Central memory CD8-positive, alpha-beta T cell (primary cell): ENCODE measurements around the gene PER2.

Source experiments
- ATAC-seq: fragments of 150-1000 bp; cut with Tn5 transposase; replicated peaks from 2 replicates; pipeline ENCODE4 v1.10.0; 2022; ENCODE audit warnings: mild to moderate bottlenecking, moderate FRiP score, moderate number of reproducible peaks; ENCODE audit not compliant: poor library complexity, severe bottlenecking; ENCODE audit errors: extremely low read depth
- DNase-seq, 2 donors: peaks; one replicate each; pipeline ENCODE4 v3.0.0; 2021; ENCODE audit warnings: low spot score in 2 of 2
- H3K27ac Mint-ChIP-seq: one replicate; pipeline ENCODE4 v1.8.0; 2022; ENCODE audit warnings: low read depth, mild to moderate bottlenecking, moderate library complexity, mixed read lengths
- H3K27me3 Mint-ChIP-seq: one replicate; pipeline ENCODE4 v1.8.0; 2022; ENCODE audit warnings: mixed read lengths
- H3K36me3 Mint-ChIP-seq: one replicate; pipeline ENCODE4 v1.8.0; 2022; ENCODE audit warnings: mild to moderate bottlenecking, moderate library complexity, mixed read lengths; ENCODE audit not compliant: insufficient read depth
- H3K4me1 Mint-ChIP-seq: one replicate; pipeline ENCODE4 v1.8.0; 2022; ENCODE audit warnings: mixed read lengths
- H3K4me3 Mint-ChIP-seq: one replicate; pipeline ENCODE4 v1.8.0; 2022; ENCODE audit warnings: mild to moderate bottlenecking, moderate library complexity, mixed read lengths
- H3K9me3 Mint-ChIP-seq: one replicate; pipeline ENCODE4 v1.8.0; 2022; ENCODE audit warnings: mixed read lengths

Gene PER2

GRCh38 chr2:238231251-238231793, 57.1 kb downstream of the PER2 start:
- peaks cover 26% of the 10 kb centered on the region for H3K27me3 Mint-ChIP-seq
- H3K9me3 Mint-ChIP-seq, result no peaks in the 10 kb centered on the region
- ATAC-seq, result peak; percentile 88
- no peak overlapping the region for H3K27ac Mint-ChIP-seq
- H3K4me1 Mint-ChIP-seq, result peaks cover 20% of the 10 kb centered on the region
- H3K36me3 Mint-ChIP-seq, result no peaks in the 10 kb centered on the region
- H3K4me3 Mint-ChIP-seq, result peak overlapping the region; percentile 37
- peak; percentile 62 to 70 for DNase-seq

DNA sequence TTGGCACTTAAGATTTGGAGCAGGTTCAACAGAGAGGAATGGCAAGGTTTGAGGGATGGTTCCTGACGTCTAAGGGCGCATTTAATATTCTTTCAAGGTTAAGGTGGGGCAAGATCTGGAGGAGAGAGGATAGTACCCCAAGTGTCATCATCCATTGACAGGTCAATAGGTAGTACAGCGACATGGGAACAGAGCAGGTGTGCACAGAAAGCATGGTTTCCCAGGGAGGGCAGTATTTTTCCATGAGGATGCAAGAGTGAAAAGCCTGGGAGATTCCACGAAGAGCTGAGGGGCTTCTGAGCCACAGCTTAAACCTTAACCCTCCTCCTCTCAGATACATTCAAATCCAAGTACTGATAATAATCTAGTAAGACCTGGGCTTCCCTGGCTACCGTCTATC, 57.7 kb downstream of the PER2 start:
- H3K36me3 Mint-ChIP-seq, result no peaks in the 10 kb centered on the region
- H3K27ac Mint-ChIP-seq, result no peak overlapping the region
- no peak for DNase-seq
- H3K9me3 Mint-ChIP-seq, result no peaks in the 10 kb centered on the region
- peak overlapping the region; percentile 37 for H3K4me3 Mint-ChIP-seq
- H3K4me1 Mint-ChIP-seq, result peaks cover 20% of the 10 kb centered on the region
- peaks cover 20% of the 10 kb centered on the region for H3K27me3 Mint-ChIP-seq
- no peak for ATAC-seq

DNA sequence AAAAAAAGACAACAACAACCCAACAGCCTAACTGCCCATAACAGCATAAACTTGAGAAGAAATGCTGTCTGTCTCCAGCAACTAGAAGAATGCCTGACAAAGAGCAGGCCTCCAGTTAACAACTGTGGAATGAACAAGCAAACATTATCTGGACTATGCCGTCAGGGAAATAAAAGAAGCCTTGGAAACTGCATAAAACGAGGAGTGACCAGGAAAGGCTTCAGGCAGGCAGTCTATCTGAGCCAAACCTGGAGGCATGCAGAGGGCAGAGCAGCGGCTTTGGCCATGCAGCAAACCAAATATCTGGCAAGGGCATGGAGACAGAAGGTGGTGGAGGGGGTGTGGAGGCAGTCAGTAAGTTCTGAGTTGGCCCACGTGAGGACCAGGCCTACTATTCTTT, 59.7 kb downstream of the PER2 start:
- Mint-ChIP-seq H3K4me3 (no peak overlapping the region), H3K27ac (no peak overlapping the region), H3K4me1 (peaks cover 17% of the 10 kb centered on the region), H3K27me3 (peaks cover 10% of the 10 kb centered on the region), H3K36me3 (no peaks in the 10 kb centered on the region), H3K9me3 (no peaks in the 10 kb centered on the region)
- ATAC-seq (no peak), DNase-seq (no peak)

DNA sequence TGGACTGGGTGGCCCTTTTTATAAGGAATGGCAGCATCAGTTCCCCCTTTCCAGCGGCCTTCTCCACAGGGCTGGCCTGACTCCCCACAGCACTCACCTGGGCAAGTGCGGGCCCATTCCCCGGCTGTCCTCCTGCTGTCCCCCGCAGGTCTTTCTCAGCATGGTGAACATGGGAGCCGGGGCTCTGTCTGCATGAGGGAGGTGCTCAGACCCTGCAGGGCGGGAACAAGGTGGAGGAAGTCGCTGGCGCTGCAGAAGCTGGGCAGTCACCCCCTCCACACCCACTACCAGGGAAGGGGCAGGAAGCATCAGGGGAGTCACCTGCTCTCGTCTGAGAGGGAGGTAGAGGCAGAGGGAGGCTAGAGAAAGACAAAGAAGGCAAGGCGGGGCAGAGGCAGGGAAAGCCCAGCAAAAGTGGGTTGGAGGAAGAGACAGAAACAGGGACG, 60.8 kb downstream of the PER2 start:
- Mint-ChIP-seq H3K27ac (no peak overlapping the region), H3K27me3 (peaks cover 10% of the 10 kb centered on the region), H3K9me3 (no peaks in the 10 kb centered on the region), H3K36me3 (no peaks in the 10 kb centered on the region), H3K4me3 (no peak overlapping the region), H3K4me1 (peaks cover 13% of the 10 kb centered on the region)
- ATAC-seq (no peak), DNase-seq (no peak)

DNA sequence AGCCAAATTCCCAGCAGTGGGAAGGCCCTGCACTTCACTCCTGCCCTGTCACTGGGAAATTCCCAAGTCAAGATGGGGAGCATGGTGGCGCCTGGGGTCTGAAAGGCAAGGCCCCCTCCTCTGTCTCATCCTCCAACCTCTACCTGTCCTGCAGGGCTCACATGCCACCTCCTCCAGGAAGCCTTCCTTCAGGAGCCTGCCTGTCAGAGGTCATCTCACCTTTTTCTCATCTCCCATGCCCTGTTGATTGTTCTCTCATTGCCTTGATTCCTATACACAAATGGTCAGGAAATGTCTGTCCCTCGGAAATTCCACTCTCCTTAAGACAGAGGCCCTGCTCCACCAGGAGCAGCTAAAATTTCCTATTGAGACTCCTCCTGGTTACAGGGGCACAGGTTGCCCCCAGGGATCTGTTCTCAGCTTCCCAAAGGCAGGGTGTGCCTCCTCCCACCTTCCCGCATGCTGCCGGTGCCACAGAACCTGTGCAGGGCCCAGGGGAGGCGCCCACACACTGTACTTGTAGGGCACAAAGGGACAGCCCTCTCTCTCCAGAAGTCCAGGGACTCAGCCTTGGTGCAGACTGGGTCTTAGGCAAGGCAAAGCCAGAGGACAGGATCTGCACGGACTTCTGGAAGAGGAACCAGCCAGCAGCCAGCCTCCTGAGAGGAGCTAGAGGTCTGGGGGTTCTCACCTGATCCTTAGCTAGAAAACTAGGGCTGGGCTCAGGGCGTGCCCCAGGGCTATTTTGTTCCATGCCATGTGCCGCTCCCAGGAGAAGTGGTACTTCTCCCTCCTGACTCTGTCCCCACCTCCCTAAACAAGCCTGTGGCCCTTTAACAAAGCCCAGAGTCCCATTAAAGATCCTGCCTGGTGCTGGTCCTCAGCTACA, 61.5 kb downstream of the PER2 start:
- H3K4me1 Mint-ChIP-seq, result peaks cover 13% of the 10 kb centered on the region
- no peak overlapping the region for H3K4me3 Mint-ChIP-seq
- ATAC-seq, result no peak
- no peak for DNase-seq
- no peaks in the 10 kb centered on the region for H3K9me3 Mint-ChIP-seq
- H3K27me3 Mint-ChIP-seq, result peaks cover 4% of the 10 kb centered on the region
- no peaks in the 10 kb centered on the region for H3K36me3 Mint-ChIP-seq
- no peak overlapping the region for H3K27ac Mint-ChIP-seq

GRCh38 chr2:238225911-238226697, 62.3 kb downstream of the PER2 start:
- H3K27ac Mint-ChIP-seq, result no peak overlapping the region
- no peaks in the 10 kb centered on the region for H3K27me3 Mint-ChIP-seq
- DNase-seq (no peak), ATAC-seq (no peak)
- H3K4me3 Mint-ChIP-seq, result no peak overlapping the region
- no peaks in the 10 kb centered on the region for H3K9me3 Mint-ChIP-seq
- H3K4me1 Mint-ChIP-seq, result peaks cover 7% of the 10 kb centered on the region
- H3K36me3 Mint-ChIP-seq, result no peaks in the 10 kb centered on the region

GRCh38 chr2:238225121-238225520, 63.3 kb downstream of the PER2 start:
- Mint-ChIP-seq H3K36me3 (no peaks in the 10 kb centered on the region), H3K27ac (no peak overlapping the region), H3K4me3 (no peak overlapping the region), H3K9me3 (no peaks in the 10 kb centered on the region), H3K27me3 (no peaks in the 10 kb centered on the region), H3K4me1 (no peaks in the 10 kb centered on the region)
- no peak for ATAC-seq
- DNase-seq, result no peak

- no peak for ATAC-seq
- Mint-ChIP-seq H3K27me3 (no peaks in the 10 kb centered on the region), H3K4me1 (no peaks in the 10 kb centered on the region), H3K27ac (no peak overlapping the region), H3K4me3 (no peak overlapping the region), H3K9me3 (no peaks in the 10 kb centered on the region), H3K36me3 (no peaks in the 10 kb centered on the region)
- no peak for DNase-seq
Measured at GRCh38 chr2:238224356-238225035, 63.9 kb downstream of the PER2 start.

DNA sequence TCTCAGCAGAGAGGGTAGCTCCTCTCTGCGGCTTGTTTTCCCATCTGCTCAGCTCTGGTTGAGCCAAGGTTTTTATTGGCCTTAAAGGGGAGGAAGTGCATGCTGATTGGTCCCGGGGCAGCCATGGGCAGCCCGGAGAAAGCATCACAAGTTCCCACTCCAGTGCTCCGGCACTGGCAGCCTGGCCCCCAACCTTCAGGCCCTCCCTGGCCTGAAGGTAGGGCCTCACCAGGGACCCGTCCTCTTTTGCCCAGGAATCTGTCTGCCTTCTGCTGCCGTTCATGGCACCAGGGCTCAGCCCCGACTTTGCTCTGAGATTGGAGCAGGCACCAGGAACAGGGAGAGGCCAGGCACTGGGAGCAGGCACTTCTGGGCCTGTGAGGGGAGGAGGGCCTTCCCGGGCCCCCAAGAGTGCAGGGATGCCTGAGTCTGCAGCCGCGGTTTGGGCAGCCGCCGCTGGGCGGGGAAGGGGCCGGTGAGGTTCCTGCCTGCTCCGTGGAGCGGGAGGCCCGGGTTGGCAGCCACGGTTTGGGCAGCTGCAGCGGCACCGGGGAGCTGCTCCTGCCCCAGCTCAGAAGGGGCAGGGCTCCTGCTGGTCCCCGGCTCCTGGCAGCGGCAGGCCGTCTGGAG, 67.4 kb downstream of the PER2 start:
- H3K27me3 Mint-ChIP-seq, result peaks cover 11% of the 10 kb centered on the region
- ATAC-seq, result no peak
- H3K4me3 Mint-ChIP-seq, result peak overlapping the region; percentile 23
- no peak overlapping the region for H3K27ac Mint-ChIP-seq
- DNase-seq, result no peak
- H3K9me3 Mint-ChIP-seq, result no peaks in the 10 kb centered on the region
- H3K4me1 Mint-ChIP-seq, result no peaks in the 10 kb centered on the region
- H3K36me3 Mint-ChIP-seq, result no peaks in the 10 kb centered on the region

- no peaks in the 10 kb centered on the region for H3K4me1 Mint-ChIP-seq
- H3K9me3 Mint-ChIP-seq, result no peaks in the 10 kb centered on the region
- DNase-seq (no peak), ATAC-seq (no peak)
- H3K27ac Mint-ChIP-seq, result no peak overlapping the region
- H3K27me3 Mint-ChIP-seq, result peaks cover 13% of the 10 kb centered on the region
- no peaks in the 10 kb centered on the region for H3K36me3 Mint-ChIP-seq
- H3K4me3 Mint-ChIP-seq, result peak overlapping the region; percentile 23
Measured at GRCh38 chr2:238220274-238220891, 68.0 kb downstream of the PER2 start.

- Mint-ChIP-seq H3K27me3 (peaks cover 34% of the 10 kb centered on the region), H3K4me1 (no peaks in the 10 kb centered on the region), H3K36me3 (no peaks in the 10 kb centered on the region), H3K9me3 (no peaks in the 10 kb centered on the region), H3K27ac (no peak overlapping the region), H3K4me3 (no peak overlapping the region)
- DNase-seq, result no peak
- no peak for ATAC-seq
Measured at GRCh38 chr2:238216651-238217184, 71.7 kb downstream of the PER2 start.
